Fibroblast of upper back skin (primary cell): ENCODE data around the gene TRIM72.
"Not testable (repeated sequence)": the region's sequence is repeated elsewhere in the genome, so short reads cannot be mapped to it uniquely, and the experiment has no call there.

ENCODE experiments used
- DNase-seq: peaks from one replicate; pipeline ENCODE4 v3.0.0-alpha.2; 2013

The TRIM72 gene

DNA sequence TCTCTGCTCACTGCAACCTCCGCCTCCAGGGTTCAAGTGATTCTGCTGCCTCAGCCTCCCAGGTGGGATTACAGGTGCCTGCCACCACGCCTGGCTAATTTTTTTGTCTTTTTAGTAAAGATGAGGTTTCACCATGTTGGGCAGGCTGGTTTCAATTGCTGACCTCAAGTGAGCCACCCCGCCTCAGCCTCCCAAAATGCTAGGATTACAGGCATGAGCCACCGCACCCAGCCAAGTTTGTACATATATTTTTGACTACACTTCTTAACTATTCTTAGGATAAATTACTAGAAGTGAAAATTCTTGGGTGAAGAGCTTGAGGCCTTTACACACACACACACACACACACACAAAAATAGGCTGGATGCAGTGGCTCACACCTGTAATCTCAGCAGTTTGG is 44.4 kb downstream of the TRIM72 start:
- DNase-seq: no peak

DNA sequence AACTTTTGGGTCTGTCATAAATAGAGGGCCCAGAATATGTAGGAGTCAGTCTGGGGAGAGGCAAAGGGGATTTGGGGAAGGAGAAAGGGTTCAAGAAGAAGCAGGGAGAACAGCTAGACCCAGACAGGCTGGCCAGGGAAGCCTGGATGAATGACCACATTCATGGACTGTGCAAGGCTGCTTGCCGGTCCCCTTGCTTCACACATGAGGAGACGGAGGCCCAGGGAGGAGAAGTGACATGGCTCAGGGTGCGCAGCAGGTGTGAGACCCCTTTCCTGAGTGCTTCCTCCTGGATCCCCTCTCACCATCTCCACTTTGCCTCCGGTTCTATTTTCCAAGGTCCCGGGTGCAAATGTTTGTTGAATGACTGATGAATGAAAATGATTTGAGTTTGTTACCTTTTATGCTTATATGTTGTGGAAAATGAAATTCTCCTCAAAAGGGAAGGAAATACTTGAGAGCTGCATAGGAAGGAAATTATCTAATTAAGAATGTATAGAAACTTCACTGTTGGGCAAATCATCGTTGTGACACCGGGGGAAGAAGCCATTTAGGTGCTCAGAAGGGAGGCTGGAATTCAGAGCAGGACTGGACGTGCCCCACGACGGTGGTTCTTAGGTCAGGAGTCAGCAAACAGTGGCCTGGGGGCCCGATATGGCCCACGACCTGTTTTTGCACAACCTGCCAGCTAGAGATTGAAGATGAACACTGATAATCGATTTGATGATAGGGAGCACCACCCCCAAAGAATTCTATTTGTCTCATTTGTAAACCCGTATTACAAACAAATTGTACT is 46.4 kb downstream of the TRIM72 start:
- DNase-seq: no peak

DNA sequence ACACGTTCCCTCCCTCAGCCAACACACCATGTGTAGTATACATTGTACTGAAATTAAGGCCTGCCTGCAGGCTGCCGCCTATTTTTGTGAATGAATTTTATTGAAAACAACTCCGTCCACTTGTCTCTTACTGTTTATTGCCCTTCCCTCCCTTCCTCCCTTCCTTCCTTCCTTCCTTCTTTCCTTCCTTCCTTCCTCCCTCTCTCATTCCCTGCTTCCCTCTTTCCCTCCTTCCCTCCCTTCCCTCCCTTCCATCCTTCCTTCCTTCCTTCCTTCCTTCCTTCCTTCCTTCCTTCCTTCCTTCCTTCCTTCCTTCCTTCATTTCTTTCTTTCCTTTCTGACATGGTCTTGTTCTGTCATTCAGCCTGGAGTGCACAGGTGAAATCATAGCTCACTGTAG is 48.2 kb downstream of the TRIM72 start:
- DNase-seq: no peak

DNA sequence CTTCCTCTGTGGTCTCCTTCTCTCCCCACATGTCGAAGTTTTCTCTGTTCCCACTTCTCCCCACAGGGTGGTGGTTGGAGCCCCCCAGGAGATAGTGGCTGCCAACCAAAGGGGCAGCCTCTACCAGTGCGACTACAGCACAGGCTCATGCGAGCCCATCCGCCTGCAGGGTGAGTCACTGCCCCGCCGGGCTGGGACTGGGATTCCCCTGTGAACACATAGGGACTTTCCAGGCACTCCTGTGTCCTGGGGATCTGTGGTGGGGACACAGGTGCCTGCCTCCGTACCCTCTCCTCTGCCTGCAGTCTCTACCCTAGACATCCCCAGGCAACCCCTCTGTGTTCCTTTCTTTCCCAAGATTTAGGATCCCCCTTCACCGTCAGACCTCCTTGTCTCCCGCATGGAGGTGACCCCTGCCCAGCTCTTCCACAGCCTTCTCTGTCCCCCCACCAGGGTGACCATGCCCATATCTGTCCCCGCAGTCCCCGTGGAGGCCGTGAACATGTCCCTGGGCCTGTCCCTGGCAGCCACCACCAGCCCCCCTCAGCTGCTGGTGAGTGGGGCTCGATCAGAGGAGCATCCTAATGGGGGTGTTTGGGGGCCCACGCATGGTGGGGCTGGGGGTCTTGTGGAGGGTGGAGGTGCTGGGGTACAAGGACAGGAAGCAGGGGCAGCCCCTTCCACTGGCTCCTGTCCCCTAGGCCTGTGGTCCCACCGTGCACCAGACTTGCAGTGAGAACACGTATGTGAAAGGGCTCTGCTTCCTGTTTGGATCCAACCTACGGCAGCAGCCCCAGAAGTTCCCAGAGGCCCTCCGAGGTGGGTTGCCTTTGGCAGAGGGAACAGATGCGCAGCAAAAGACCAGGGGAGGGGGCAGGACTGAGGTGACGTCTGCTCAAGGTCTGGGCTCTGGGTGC is 51.7 kb downstream of the TRIM72 start:
- DNase-seq: no peak

DNA sequence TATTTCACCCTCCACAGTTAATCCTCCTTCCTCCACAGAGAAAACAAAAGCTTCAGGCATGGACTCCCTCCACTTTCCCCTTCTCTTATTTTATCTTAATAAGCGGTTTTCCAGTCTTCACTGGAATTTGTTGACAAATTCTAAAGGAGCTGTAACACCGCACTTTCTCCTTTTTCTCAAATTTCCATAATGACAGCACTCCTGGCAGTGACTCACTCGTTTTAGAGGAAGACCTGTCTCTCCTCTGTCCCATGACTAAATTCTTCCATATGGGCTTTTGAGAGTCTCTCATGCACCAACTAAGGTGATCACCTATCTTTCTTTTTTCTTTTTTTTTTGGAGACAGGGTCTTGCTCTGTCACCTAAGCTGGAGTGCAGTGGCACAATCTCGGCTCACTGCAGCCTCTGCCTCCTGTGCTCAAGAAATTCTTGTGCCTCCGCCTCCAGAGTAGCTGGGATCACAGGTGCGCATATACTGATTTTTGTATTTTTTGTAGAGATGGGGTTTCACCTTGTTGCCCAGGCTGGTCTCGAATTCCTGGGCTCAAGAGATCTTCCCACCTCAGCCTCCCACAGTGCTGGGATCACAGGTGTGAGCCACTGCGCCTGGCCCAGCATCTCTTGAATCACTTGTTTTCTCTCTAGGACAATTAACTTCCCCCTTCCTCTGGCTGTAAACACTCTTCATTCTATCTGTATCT is 53.6 kb downstream of the TRIM72 start:
- DNase-seq: no peak

DNA sequence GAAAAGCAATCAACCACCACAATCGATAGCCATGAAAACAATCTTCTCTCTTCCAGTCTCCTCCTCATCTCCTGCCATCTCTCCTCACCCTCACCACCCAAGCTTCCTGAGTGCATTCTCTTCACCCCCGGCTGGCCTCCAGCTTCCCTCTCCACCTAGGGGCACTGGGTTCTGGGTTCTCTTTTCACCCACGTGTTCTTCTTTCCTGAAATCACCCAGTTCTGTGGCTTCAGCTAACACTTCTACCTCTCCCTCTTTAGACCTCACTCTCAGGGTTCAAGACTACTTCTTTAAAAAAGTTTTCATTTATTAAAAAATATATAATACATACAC is 54.1 kb downstream of the TRIM72 start:
- DNase-seq: no peak

DNA sequence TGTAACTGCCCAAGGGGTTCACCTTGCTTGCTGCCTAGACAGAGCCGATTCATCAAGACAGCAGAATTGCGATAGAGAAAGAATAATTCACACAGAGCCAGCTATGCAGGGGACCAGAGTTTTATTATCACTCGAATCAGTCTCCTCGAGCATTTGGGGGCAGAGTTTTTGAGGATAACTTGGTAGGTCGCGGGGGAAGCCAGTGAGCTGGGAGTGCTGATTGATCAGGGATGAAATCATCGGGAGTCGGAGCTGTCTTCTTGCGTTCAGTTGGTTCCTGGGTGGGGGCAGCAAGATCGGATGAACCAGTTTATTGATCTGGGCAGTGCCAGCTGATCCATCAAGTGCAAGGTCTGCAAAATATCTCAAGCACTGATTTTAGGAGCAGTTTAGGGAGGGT is 55.0 kb downstream of the TRIM72 start:
- DNase-seq: no peak

DNA sequence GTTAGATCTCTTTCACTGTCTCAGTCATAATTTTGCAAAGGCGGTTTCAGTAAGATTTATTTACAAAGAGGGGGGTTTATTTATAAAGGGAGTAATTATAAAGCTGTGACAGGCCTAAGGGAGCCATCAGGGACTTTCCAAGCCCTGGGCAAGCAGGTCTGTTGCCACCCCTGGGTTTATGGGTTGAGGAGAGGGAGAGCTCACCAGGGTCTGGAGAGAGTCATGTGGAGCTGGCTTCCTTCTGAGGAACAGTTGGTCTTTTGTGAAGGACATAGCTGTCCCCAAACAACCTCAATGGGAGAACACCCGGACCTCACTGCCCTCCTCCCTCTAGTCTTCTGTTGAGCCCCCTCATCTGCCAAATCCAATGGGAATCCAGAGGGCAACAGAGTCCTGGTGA is 55.6 kb downstream of the TRIM72 start:
- no peak for DNase-seq

DNA sequence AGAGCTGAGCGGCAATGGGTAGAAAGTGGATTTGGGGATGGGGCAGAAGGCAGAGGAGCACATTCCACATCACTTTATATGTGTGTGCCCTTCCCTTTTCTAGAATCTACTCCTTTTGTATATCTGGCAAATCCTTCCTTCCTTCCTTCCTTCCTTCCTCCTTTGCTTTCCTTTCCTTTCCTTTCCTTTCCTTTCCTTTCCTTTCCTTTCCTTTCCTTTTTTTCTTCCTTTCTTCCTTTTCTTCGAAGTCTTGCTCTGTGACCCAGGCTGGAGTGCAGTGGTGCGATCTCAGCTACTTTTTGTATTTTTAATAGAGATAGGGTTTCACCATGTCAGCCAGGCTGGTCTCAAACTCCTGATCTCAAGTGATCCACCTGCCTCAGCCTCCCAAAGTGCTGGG is 56.1 kb downstream of the TRIM72 start:
- DNase-seq: not testable (repeated sequence)

DNA sequence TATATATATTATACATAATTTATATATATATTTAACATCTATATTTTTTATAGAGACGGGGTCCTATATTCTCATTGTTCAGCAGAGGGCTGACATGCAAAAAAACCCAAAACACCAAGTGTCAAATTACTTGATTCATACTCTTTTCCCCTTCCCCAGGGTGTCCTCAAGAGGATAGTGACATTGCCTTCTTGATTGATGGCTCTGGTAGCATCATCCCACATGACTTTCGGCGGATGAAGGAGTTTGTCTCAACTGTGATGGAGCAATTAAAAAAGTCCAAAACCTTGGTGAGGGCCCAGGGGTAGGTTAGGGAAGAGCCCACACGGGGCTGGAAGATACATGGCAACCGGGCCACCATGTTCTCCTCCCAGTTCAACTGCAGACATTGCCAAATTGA is 56.9 kb downstream of the TRIM72 start:
- no peak for DNase-seq

DNA sequence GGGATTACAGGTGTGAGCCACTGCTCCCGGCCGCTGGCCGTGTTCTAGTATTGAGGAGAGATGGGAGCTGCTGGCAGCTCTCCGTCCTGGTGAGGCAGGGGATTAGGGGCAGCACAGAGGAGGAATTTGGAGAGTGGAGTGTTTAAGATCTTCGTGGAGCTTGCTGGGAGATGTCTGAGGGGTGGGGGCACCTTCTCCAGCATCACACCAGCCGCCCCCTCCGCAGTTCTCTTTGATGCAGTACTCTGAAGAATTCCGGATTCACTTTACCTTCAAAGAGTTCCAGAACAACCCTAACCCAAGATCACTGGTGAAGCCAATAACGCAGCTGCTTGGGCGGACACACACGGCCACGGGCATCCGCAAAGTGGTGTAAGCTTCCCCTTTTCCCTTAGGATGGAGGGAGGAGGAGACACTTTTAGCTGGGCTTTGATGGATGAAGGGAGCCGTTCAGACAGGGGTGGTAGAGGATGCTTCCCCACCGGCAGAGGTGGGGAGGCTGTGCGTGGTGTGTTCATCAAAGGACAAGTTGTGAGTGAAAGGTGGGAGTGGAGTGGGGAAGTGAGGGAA is 57.8 kb downstream of the TRIM72 start:
- no peak for DNase-seq

DNA sequence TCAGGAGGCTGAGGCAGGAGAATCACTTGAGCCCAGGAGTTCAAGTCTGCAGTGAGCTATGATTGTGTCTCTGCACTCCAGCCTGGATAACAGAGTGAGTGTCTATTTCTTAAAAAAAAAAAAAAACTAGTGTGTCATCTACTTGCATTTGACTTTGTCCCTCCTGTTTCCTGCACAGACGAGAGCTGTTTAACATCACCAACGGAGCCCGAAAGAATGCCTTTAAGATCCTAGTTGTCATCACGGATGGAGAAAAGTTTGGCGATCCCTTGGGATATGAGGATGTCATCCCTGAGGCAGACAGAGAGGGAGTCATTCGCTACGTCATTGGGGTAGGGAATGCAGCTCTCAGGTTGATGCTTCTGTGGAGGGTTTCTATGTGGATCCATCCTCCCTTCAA is 59.3 kb downstream of the TRIM72 start:
- DNase-seq: no peak

DNA sequence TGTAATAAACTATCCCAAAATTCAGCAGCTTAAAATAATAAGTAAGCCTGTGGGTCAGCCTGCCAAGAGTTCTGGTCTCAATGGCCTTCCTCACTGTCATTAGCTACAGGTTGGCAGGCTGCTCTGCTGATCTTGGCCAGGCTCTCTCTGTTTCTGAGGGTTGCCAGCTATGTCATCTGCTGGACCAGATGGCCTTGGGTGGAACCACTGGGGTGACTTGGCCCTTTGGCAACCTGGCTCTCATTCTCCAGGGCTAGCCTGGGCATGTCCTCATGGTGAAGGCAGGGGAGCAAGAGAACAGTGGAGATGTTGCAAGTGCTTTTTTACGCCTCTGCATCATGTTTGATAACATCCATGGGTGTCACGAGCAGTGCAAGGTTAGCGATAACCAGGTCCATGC is 59.8 kb downstream of the TRIM72 start:
- DNase-seq: no peak

DNA sequence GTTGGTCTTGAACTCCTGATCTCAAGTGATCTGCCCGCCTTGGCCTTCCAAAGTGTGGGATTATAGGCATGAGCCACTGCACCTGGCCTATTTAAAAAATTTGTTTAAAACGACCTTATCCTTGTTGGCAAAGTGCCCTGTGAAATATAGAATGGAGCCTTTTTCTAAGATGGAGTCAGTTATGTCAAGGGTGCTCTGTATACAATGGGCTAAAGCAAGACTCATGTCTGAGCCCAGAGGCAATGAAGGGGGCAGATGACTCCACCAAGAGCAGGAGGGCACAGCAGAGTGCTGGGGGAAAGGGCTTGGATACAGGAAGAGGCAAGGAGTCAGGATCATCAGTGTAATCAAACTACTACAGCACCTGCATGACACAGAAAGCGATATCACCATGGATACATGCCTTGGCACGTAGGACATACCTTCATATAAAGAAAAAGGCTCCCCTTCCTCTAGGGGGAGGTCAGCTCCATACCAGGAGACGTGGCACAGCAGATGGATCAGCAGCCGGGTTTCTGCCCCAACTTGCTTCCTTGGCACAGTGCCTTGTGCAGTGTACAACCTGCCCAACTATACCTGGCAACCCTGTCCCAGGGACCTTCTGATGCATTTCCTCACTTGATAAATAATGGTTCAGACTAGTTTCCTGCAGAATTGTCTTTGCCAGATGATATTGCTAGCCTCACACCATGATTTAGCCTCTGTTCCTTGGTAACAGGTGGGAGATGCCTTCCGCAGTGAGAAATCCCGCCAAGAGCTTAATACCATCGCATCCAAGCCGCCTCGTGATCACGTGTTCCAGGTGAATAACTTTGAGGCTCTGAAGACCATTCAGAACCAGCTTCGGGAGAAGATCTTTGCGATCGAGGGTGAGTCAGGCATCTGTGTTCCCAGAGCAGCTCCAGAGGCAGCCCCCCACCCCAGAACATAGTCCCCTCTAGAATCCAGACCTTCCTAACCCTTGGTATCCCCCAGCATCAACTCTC is 61.2 kb downstream of the TRIM72 start:
- DNase-seq: no peak

DNA sequence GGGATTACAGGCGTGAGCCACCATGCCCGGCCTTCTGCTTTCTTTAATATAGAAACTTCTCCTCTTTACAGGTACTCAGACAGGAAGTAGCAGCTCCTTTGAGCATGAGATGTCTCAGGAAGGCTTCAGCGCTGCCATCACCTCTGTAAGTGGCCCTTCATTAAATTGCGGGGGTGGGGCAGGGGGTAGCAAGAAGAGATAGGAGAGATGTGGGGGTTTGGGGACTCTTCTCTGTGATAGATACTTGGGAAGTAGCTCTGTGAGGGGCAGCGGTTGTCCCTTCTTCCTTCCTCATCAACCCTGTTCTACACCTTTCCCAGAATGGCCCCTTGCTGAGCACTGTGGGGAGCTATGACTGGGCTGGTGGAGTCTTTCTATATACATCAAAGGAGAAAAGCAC is 62.7 kb downstream of the TRIM72 start:
- no peak for DNase-seq

DNA sequence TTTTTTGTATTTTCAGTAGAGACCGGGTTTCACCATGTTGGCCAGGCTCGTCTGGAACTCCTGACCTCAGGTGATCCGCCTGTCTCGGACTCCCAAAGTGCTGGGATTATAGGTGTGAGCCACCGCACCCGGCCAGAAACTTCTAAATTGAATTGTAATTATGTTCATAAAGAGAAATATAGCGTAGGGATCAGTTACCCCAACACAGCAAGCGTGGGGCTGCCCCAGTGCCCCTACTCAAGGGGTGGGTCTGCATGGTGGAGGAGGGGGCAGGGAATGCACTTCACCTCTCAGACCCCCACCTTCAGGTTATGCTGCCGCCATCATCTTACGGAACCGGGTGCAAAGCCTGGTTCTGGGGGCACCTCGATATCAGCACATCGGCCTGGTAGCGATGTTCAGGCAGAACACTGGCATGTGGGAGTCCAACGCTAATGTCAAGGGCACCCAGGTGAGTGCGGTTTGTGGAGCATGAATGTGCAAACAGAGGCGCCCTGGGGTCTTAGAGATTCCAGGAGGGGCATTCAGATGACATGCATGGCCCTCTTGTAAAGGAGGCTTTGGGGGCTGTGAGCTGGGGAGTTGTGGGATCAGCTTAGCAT is 63.8 kb downstream of the TRIM72 start:
- DNase-seq: no peak

DNA sequence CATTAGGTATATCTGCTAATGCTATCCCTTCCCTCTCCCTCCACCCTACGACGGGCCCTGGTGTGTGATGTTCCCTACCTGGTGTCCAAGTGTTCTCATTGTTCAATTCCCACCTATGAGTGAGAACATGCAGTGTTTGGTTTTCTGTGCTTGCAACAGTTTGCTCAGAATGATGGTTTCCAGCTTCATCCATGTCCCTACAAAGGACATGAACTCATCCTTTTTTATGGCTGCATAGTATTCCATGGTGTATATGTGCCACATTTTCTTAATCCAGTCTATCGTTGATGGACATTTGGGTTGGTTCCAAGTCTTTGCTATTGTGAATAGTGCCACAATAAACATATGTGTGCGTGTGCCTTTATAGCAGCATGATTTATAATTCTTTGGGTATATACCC is 64.9 kb downstream of the TRIM72 start:
- not testable (repeated sequence) for DNase-seq
